Measurements from ENCODE around the gene UNC5C. TPM values are rescaled to one million over a fixed set of nuclear protein-coding genes. Genes with fewer than 3 reads are reported as not detected.

The UNC5C gene
- polyA plus RNA-seq, 1 of the 3 experiments (the other 2 are of a cell fraction) = 3.3 TPM

GRCh38 chr4:95515589-95515988 lies 33.2 kb downstream of the UNC5C start:
- H3K27ac ChIP-seq (ENCODE audit: low read depth in 2 of 2, low read length in 1 of 2) = peak overlapping the region; percentile 80 to 100; a peak in 3 of 4 replicates
- no peak overlapping the region for H3K9ac ChIP-seq
- 42% methylated on average over 1 of the region's 1 CpG for WGBS (ENCODE audit: low lambda C conversion rate)
- no peak overlapping the region for H3K4me3 ChIP-seq (ENCODE audit: low read depth in 2 of 2, low read length in 1 of 2)
- no peaks in the 10 kb centered on the region for H4K20me1 ChIP-seq (ENCODE audit: insufficient read depth)
- H3F3A ChIP-seq (replicated peaks; ENCODE audit: insufficient read depth) = peaks cover 28% of the 10 kb centered on the region
- H3K9me3 ChIP-seq = no peaks in the 10 kb centered on the region
- H3K4me1 ChIP-seq (ENCODE audit: control insufficient read depth in 1 of 2, insufficient read depth in 2 of 2, low read depth in 1 of 2, low read length in 1 of 2) = peaks cover 0 to 69% of the 10 kb centered on the region in 2 experiments; a peak in 2 of 4 replicates
- H3K4me2 ChIP-seq = no peak overlapping the region
- no peaks in the 10 kb centered on the region for H3K79me2 ChIP-seq (ENCODE audit: insufficient read depth)
- H2AFZ ChIP-seq (ENCODE audit: low read depth) = no peak overlapping the region
- no peak for DNase-seq
- no peaks in the 10 kb centered on the region for H3K36me3 ChIP-seq (replicated peaks in 1 of 2; ENCODE audit: control insufficient read depth in 1 of 2, insufficient read depth in 2 of 2, low read length in 1 of 2)
- POLR2A ChIA-PET = interaction anchor here (1.0 to 1.2 kb wide), 3 partner anchors 22 to 33 kb away, joined by 3 to 5 read pairs (median 5); partner anchors contain the start of gene UNC5C
- TF ChIP-seq GATA2 (CRISPR knock-in tag; IDR thresholded peaks at IDR 0.05) = no peak
- TF ChIP-seq NFIC (IDR thresholded peaks at IDR 0.05; ENCODE audit: borderline replicate concordance) = no peak
- no peak for TF ChIP-seq SMC3 (IDR thresholded peaks at IDR 0.05; ENCODE audit: low read depth, low read length)
- no peak for TF ChIP-seq CHD2 (IDR thresholded peaks at IDR 0.05; ENCODE audit: low read length, partially characterized antibody)
- TF ChIP-seq PBX3 (IDR thresholded peaks at IDR 0.05) = no peak
- no peak for TF ChIP-seq RCOR1 (IDR thresholded peaks at IDR 0.05; ENCODE audit: low read length)
- TF ChIP-seq RFX5 (IDR thresholded peaks at IDR 0.05; ENCODE audit: low read length) = no peak
- CTCF ChIA-PET = interaction anchor here (9.4 kb wide), 1 partner anchor 28 kb away, joined by 183 read pairs; the partner anchor contains the start of gene UNC5C
- no peaks in the 10 kb centered on the region for H3K9me2 ChIP-seq
- H3K27me3 ChIP-seq (ENCODE audit: insufficient read depth) = no peaks in the 10 kb centered on the region

GRCh38 chr4:95513022-95513421 lies 35.8 kb downstream of the UNC5C start:
- peak overlapping the region in 1 of 2 experiments; percentile 100; a peak in 2 of 4 replicates for H3K27ac ChIP-seq (ENCODE audit: low read depth in 2 of 2, low read length in 1 of 2)

More at GRCh38 chr4:95513022-95513421, 35.8 kb downstream of the UNC5C start:
- Histone ChIP-seq H4K20me1 (ENCODE audit: insufficient read depth) (no peaks in the 10 kb centered on the region), H3K4me3 (ENCODE audit: low read depth in 2 of 2, low read length in 1 of 2) (no peak overlapping the region), H3K27me3 (ENCODE audit: insufficient read depth) (no peaks in the 10 kb centered on the region), H3K9me2 (no peaks in the 10 kb centered on the region), H3K79me2 (ENCODE audit: insufficient read depth) (no peaks in the 10 kb centered on the region), H3K9me3 (no peaks in the 10 kb centered on the region), H3K4me2 (no peak overlapping the region), H3F3A (replicated peaks; ENCODE audit: insufficient read depth) (peaks cover 34% of the 10 kb centered on the region), H2AFZ (ENCODE audit: low read depth) (no peak overlapping the region), H3K9ac (no peak overlapping the region), H3K4me1 (ENCODE audit: control insufficient read depth in 1 of 2, insufficient read depth in 2 of 2, low read depth in 1 of 2, low read length in 1 of 2) (peaks cover 3 to 75% of the 10 kb centered on the region in 2 experiments; a peak in 2 of 4 replicates), H3K36me3 (replicated peaks in 1 of 2; ENCODE audit: control insufficient read depth in 1 of 2, insufficient read depth in 2 of 2, low read length in 1 of 2) (no peaks in the 10 kb centered on the region)
- POLR2A ChIA-PET = interaction anchor here (0.8 to 1.0 kb wide), 2 partner anchors 24 to 31 kb away, joined by 3 to 4 read pairs; no protein-coding TSS in a partner anchor
- TF ChIP-seq GATA2 (CRISPR knock-in tag; IDR thresholded peaks at IDR 0.05) (peak; percentile 96), MEF2A (IDR thresholded peaks at IDR 0.05; ENCODE audit: borderline replicate concordance, low read depth) (no peak), POLR2AphosphoS5 (IDR thresholded peaks at IDR 0.05; ENCODE audit: low read depth, low read length) (peak; percentile 44; the same call in 1 of the 2 replicates), TCF12 (IDR thresholded peaks at IDR 0.05) (peak; percentile 69), RAD21 (IDR thresholded peaks at IDR 0.05; ENCODE audit: low read length) (peak; percentile 27; the same call in 1 of the 2 replicates), EP300 (IDR thresholded peaks at IDR 0.05; ENCODE audit: borderline replicate concordance in 1 of 2, low read depth in 1 of 2, low read length in 1 of 2) (peak; percentile 17 to 100; a peak in 3 of 4 replicates), RFX5 (IDR thresholded peaks at IDR 0.05; ENCODE audit: low read length) (peak; percentile 36; the same call in 1 of the 2 replicates), USF2 (IDR thresholded peaks at IDR 0.05; ENCODE audit: borderline replicate concordance, low read depth, low read length) (no peak), RCOR1 (IDR thresholded peaks at IDR 0.05; ENCODE audit: low read length) (peak; percentile 91), REST (IDR thresholded peaks at IDR 0.05; ENCODE audit: low read depth, low read length) (no peak), FOSL2 (IDR thresholded peaks at IDR 0.05; ENCODE audit: borderline replicate concordance, low read depth) (no peak), NFIC (IDR thresholded peaks at IDR 0.05; ENCODE audit: borderline replicate concordance) (no peak), CHD2 (IDR thresholded peaks at IDR 0.05; ENCODE audit: low read length, partially characterized antibody) (peak; percentile 86), TEAD4 (IDR thresholded peaks at IDR 0.05; ENCODE audit: borderline replicate concordance, insufficient read depth) (peak; percentile 88), MXI1 (IDR thresholded peaks at IDR 0.05; ENCODE audit: low read depth, low read length) (peak; percentile 67; the same call in 1 of the 2 replicates), SIN3A (IDR thresholded peaks at IDR 0.05; ENCODE audit: borderline replicate concordance, low read depth, low read length) (no peak), FOXJ3 (CRISPR knock-in tag; IDR thresholded peaks at IDR 0.05) (peak; percentile 93)
- peak; percentile 25 for DNase-seq
- WGBS (ENCODE audit: low lambda C conversion rate) = 54% methylated on average over 4 of the region's 4 CpGs
- CTCF ChIA-PET = interaction anchor here (1.2 to 9.4 kb wide), 3 partner anchors 11 to 210 kb away, joined by 3 to 183 read pairs (median 5); partner anchors contain the start of gene UNC5C
